Subcutaneous abdominal adipose tissue (tissue), 5 donors: Measurements from ENCODE around the gene GMDS.

Experiments used
- H3K27ac ChIP-seq: one replicate; pipeline ENCODE4 v1.7.0; 2013; ENCODE audit warnings: low read depth, mild to moderate bottlenecking, inconsistent platforms, low read length, moderate library complexity
- H3K27me3 ChIP-seq, 5 donors: one replicate each; pipeline ENCODE4 v1.7.0; 2013; ENCODE audit warnings: low read length in 5 of 5, inconsistent platforms in 1 of 5; ENCODE audit not compliant: control insufficient read depth in 5 of 5, insufficient read depth in 4 of 5
- H3K36me3 ChIP-seq, 5 donors: one replicate each; pipeline ENCODE4 v1.7.0; 2013; ENCODE audit warnings: low read length in 5 of 5; ENCODE audit not compliant: control insufficient read depth in 5 of 5, insufficient read depth in 5 of 5
- H3K4me1 ChIP-seq, 5 donors: one replicate each; pipeline ENCODE4 v1.7.0; 2013; ENCODE audit warnings: low read length in 5 of 5, mild to moderate bottlenecking in 3 of 5, moderate library complexity in 1 of 5; ENCODE audit not compliant: control insufficient read depth in 5 of 5, insufficient read depth in 5 of 5
- H3K4me3 ChIP-seq, 5 donors: one replicate each; pipeline ENCODE4 v1.7.0; 2013; ENCODE audit warnings: low read length in 5 of 5, low read depth in 1 of 5
- H3K9ac ChIP-seq, 5 donors: one replicate each; pipeline ENCODE4 v1.7.0; 2013; ENCODE audit warnings: low read length in 5 of 5, mild to moderate bottlenecking in 4 of 5, moderate library complexity in 3 of 5
- H3K9me3 ChIP-seq, 5 donors: one replicate each; pipeline ENCODE4 v1.7.0; 2013; ENCODE audit warnings: low read length in 5 of 5; ENCODE audit not compliant: control insufficient read depth in 5 of 5
- donor health status: healthy.
- donor health status: healthy.
- donor health status: healthy.
- donor health status: healthy.
- donor health status: healthy.

Gene GMDS

GRCh38 chr6:1809291-1809988, 436.0 kb downstream of the GMDS start:
- Histone ChIP-seq H3K9ac (no peak overlapping the region), H3K4me1 (no peaks in the 10 kb centered on the region), H3K36me3 (no peaks in the 10 kb centered on the region), H3K9me3 (no peaks in the 10 kb centered on the region), H3K27ac (no peak overlapping the region), H3K4me3 (no peak overlapping the region), H3K27me3 (no peaks in the 10 kb centered on the region)

GRCh38 chr6:1806935-1807334, 438.5 kb downstream of the GMDS start:
- Histone ChIP-seq H3K9ac (no peak overlapping the region), H3K27me3 (no peaks in the 10 kb centered on the region), H3K27ac (no peak overlapping the region), H3K4me1 (peaks cover 1 to 13% (median 10%) of the 10 kb centered on the region in 5 donors), H3K9me3 (no peaks in the 10 kb centered on the region), H3K4me3 (no peak overlapping the region), H3K36me3 (no peaks in the 10 kb centered on the region)

GRCh38 chr6:1802491-1803395, 442.7 kb downstream of the GMDS start:
- H3K4me3 ChIP-seq: peak overlapping the region in 4 of 5 donors; percentile 34 to 52 (median 50)
- peak overlapping the region; percentile 44 for H3K27ac ChIP-seq
- peaks cover 1 to 15% (median 12%) of the 10 kb centered on the region in 5 donors for H3K4me1 ChIP-seq
- no peaks in the 10 kb centered on the region for H3K27me3 ChIP-seq
- H3K9ac ChIP-seq: peak overlapping the region in 2 of 5 donors; percentile 37 to 60
- no peaks in the 10 kb centered on the region for H3K9me3 ChIP-seq
- no peaks in the 10 kb centered on the region for H3K36me3 ChIP-seq

- peaks cover 1 to 23% (median 12%) of the 10 kb centered on the region in 5 donors for H3K4me1 ChIP-seq
- no peak overlapping the region for H3K9ac ChIP-seq
- H3K4me3 ChIP-seq: no peak overlapping the region
- no peaks in the 10 kb centered on the region for H3K27me3 ChIP-seq
- H3K9me3 ChIP-seq: no peaks in the 10 kb centered on the region
- H3K27ac ChIP-seq: no peak overlapping the region
- no peaks in the 10 kb centered on the region for H3K36me3 ChIP-seq
These were observed 444.0 kb downstream of the GMDS start for GRCh38 chr6:1801401-1801800.

- H3K9me3 ChIP-seq: no peaks in the 10 kb centered on the region
- no peak overlapping the region for H3K9ac ChIP-seq
- H3K4me3 ChIP-seq: no peak overlapping the region
- no peaks in the 10 kb centered on the region for H3K36me3 ChIP-seq
- peaks cover 1 to 27% (median 12%) of the 10 kb centered on the region in 5 donors for H3K4me1 ChIP-seq
- H3K27ac ChIP-seq: no peak overlapping the region
- no peaks in the 10 kb centered on the region for H3K27me3 ChIP-seq
These were observed 444.6 kb downstream of the GMDS start for GRCh38 chr6:1800845-1801244.

GRCh38 chr6:1798965-1799325, 446.5 kb downstream of the GMDS start:
- Histone ChIP-seq H3K27me3 (no peaks in the 10 kb centered on the region), H3K9ac (no peak overlapping the region), H3K36me3 (no peaks in the 10 kb centered on the region), H3K4me1 (peaks cover 1 to 27% (median 12%) of the 10 kb centered on the region in 5 donors), H3K4me3 (no peak overlapping the region), H3K9me3 (no peaks in the 10 kb centered on the region), H3K27ac (no peak overlapping the region)

GRCh38 chr6:1798303-1798964, 447.0 kb downstream of the GMDS start:
- Histone ChIP-seq H3K9me3 (no peaks in the 10 kb centered on the region), H3K9ac (no peak overlapping the region), H3K27me3 (no peaks in the 10 kb centered on the region), H3K36me3 (no peaks in the 10 kb centered on the region), H3K27ac (no peak overlapping the region), H3K4me3 (no peak overlapping the region), H3K4me1 (peaks cover 1 to 27% (median 10%) of the 10 kb centered on the region in 5 donors)

GRCh38 chr6:1797801-1798200, 447.6 kb downstream of the GMDS start:
- peaks cover 0 to 22% (median 4%) of the 10 kb centered on the region in 5 donors for H3K4me1 ChIP-seq
- H3K27ac ChIP-seq: no peak overlapping the region
- H3K9ac ChIP-seq: peak overlapping the region in 1 of 5 donors; percentile 23
- no peaks in the 10 kb centered on the region for H3K9me3 ChIP-seq
- H3K27me3 ChIP-seq: no peaks in the 10 kb centered on the region
- no peaks in the 10 kb centered on the region for H3K36me3 ChIP-seq
- peak overlapping the region in 1 of 5 donors; percentile 14 for H3K4me3 ChIP-seq

- Histone ChIP-seq H3K27me3 (no peaks in the 10 kb centered on the region), H3K27ac (no peak overlapping the region), H3K9me3 (no peaks in the 10 kb centered on the region), H3K4me3 (no peak overlapping the region), H3K9ac (no peak overlapping the region), H3K4me1 (peaks cover 0 to 17% (median 0%) of the 10 kb centered on the region in 5 donors), H3K36me3 (no peaks in the 10 kb centered on the region)
These were observed 448.5 kb downstream of the GMDS start for GRCh38 chr6:1796706-1797529.
